Urothelium cell line (cell line): ENCODE data around the gene DMD.

Experiments used
- DNase-seq: peaks from one replicate; pipeline ENCODE4 v3.0.0; 2011; ENCODE audit warnings: low spot score, mixed read lengths
- FAIRE-seq: peaks from 2 replicates; lab custom pipeline; 2011; peaks lifted over from hg19 to GRCh38; lab: Jason Lieb, UNC

The DMD gene

GRCh38 chrX:31268359-31268758 is 1943.0 kb downstream of the DMD start:
- DNase-seq (no peak), FAIRE-seq (no peak)

GRCh38 chrX:31266203-31267076 is 1944.9 kb downstream of the DMD start:
- DNase-seq (no peak), FAIRE-seq (no peak)

GRCh38 chrX:31265383-31265782 is 1946.0 kb downstream of the DMD start:
- no peak for FAIRE-seq

DNA sequence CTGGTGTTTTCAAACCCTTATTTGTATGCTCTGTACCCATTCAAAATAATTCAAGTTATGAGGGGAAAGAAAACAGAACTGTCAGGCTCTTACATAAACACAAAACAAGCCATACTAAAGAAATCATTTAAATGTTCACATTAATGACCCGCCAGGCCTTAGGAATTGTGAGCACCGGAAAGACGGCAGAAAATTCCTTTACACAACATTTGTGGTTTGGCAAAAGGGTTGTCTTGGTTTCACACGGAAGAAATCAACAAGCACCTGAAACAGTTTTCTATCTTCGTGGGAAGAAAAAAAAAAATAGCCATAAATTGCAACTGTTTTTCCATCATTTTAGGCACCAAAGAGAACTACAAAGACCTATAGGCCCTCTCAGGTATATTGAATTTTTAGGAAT is 1951.0 kb downstream of the DMD start:
- FAIRE-seq (no peak), DNase-seq (no peak)

More at GRCh38 chrX:31265383-31265782, 1946.0 kb downstream of the DMD start:
- DNase-seq = no peak

DNA sequence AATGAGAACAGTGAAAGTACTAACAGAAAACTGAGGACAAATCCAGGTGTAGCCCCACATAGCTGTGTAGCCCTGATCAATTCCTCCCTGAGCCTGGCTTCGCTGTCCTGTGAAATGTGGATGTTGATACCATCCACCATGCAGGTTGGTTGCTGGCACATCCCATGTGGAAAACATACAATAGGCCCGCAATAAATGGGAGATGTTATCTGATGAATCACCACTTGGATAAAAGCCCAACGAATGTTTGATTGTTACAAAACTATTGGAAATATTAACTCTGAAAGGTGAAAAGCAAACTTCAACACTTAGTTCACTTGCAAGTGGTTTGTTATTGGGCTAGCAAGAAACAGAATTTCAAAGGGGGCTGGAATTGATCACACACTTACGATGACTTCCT is 1953.2 kb downstream of the DMD start:
- FAIRE-seq (no peak), DNase-seq (no peak)

GRCh38 chrX:31255310-31256033 is 1955.9 kb downstream of the DMD start:
- FAIRE-seq (no peak), DNase-seq (no peak)

- DNase-seq = no peak
- FAIRE-seq = no peak
Observed at GRCh38 chrX:31252133-31252532, 1959.2 kb downstream of the DMD start.

- FAIRE-seq (no peak), DNase-seq (no peak)
Observed at GRCh38 chrX:31251336-31251735, 1960.0 kb downstream of the DMD start.

GRCh38 chrX:31245714-31246113 is 1965.6 kb downstream of the DMD start:
- DNase-seq (no peak), FAIRE-seq (no peak)

- DNase-seq (no peak), FAIRE-seq (no peak)
Observed at GRCh38 chrX:31243804-31244203, 1967.5 kb downstream of the DMD start.

DNA sequence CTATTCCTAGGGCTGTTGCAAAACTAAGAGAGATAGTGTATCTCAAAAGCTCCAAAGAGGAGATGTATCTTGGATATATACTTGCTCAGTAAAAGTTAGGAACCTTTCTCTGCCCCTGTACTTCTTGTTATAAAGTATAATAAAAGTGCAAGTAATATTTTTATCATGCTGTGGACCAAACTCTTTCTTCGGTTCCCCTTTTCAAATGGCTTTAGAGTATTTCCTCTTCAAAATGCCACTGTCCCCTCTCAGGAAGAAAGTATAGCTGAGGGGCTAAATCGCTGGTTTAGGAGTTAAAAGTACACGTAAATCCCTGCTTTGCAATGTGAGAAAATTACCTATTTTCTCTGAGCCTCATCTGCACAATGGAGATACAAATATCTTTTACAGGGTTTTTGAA is 1970.4 kb downstream of the DMD start:
- FAIRE-seq = no peak
- no peak for DNase-seq

DNA sequence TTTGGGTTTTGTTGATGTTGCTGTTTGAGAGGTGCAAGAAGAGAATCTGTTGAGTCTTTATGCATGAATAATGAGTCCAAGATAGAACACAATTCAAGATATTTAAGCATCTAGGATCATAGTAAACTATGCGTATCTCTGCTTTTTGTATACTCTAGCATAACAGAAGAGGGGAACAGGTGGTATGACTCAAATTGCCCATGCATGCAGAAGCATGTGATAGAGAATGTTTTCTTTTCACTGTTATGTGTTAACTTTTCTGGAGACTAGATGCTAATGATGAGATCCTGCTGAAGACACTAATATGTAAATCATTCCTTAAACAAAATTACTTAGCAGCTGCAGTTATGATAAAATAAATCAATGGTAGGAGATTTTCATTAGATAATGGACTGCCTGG is 1974.2 kb downstream of the DMD start:
- DNase-seq = no peak
- no peak for FAIRE-seq

- no peak for FAIRE-seq
- no peak for DNase-seq
Observed at GRCh38 chrX:31236231-31236630, 1975.1 kb downstream of the DMD start.

GRCh38 chrX:31233941-31234496 is 1977.3 kb downstream of the DMD start:
- no peak for DNase-seq
- FAIRE-seq = no peak

DNA sequence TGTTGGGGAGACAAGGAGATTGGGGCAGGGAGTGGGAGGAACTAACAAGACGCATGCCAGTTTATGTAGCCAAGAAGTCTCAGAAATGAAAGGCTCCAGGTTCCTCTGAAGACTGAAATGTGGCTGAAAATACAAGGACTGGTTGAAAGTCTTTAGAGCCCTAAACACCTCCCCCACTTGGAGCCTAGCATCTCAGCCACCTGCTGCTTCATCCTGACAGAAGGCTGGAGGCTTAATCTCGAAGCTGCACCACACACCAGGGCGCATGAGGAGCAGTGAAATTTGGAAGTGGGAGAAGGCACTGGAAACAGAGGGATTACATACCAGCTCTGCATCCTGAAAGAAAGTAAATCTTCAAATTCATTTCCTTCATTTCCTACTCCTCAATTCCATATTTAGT is 1978.8 kb downstream of the DMD start:
- no peak for FAIRE-seq

DNA sequence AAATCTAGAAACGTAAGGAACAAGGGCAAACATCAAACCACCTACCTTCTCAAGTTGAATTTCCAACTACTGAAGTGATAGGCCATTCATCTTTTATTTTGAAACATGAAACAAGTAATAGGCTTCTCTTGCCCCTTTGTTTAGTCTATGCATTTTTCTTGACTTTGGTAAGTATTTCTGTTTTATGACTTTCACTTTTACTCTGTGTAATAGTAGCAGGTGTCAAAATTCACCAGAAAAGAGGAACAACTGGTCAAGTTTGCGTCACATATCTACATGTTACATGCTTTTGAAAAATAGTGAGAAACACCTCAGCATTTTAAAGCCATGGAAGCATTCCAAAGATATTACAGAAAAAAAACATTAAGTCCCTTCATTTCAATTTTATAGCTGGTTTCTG is 1982.4 kb downstream of the DMD start:
- no peak for DNase-seq
- FAIRE-seq = no peak

More for the DNA sequence above, 1978.8 kb downstream of the DMD start:
- DNase-seq = no peak

DNA sequence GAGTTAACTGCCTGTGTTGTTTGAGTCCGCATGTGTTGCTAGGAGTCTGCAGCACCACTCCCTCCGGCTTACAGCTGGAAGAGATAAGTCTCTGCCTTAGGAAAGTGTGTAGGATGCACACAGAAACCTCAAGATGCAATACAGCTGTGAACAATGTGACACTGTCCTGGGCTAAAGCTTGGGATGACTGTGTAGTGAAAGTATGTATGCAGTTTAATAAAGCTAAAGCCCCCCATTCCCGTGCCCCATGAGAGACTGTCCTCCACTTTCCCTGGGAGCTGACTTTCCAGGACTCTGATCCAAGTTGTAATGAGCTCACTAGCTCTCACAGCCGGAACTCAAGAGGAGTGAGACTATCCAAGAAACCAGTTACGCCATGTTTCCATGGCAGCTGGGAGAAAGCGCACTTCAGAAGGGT is 1982.9 kb downstream of the DMD start:
- FAIRE-seq = no peak

DNA sequence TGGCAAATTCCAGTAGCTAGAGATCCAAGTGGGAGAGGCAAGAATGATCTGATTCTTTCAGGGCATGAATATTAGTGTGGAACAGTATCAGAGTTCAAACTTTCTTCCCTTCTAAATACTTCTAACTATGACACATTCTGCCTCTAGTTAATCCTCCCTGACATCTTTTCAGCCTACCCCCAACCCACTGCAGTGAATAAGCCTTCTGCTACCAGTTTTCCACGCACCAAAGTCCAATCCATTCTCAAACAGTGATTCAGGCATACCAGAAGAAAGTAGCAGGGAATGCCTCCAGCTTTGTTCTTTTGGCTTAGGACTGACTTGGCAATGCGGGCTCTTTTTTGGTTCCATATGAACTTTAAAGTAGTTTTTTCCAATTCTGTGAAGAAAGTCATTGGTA is 1984.1 kb downstream of the DMD start:
- FAIRE-seq (no peak), DNase-seq (no peak)

More for the DNA sequence above, 1982.9 kb downstream of the DMD start:
- DNase-seq = no peak

- FAIRE-seq (no peak), DNase-seq (no peak)
Observed at GRCh38 chrX:31225819-31226218, 1985.5 kb downstream of the DMD start.

GRCh38 chrX:31224381-31225012 is 1986.9 kb downstream of the DMD start:
- no peak for DNase-seq
- no peak for FAIRE-seq

GRCh38 chrX:31223817-31224216 is 1987.5 kb downstream of the DMD start:
- FAIRE-seq = no peak

More at GRCh38 chrX:31223817-31224216, 1987.5 kb downstream of the DMD start:
- peak; percentile 6 for DNase-seq
